ENCODE measurements around the gene NDUFA7. TPM values are rescaled to one million over a fixed set of nuclear protein-coding genes. Genes with fewer than 3 reads are reported as not detected.
"Not testable (repeated sequence)": the region's sequence is repeated elsewhere in the genome, so short reads cannot be mapped to it uniquely, and the experiment has no call there.

The NDUFA7 gene
- polyA plus RNA-seq, 2 donors, result 103 to 112 TPM

DNA sequence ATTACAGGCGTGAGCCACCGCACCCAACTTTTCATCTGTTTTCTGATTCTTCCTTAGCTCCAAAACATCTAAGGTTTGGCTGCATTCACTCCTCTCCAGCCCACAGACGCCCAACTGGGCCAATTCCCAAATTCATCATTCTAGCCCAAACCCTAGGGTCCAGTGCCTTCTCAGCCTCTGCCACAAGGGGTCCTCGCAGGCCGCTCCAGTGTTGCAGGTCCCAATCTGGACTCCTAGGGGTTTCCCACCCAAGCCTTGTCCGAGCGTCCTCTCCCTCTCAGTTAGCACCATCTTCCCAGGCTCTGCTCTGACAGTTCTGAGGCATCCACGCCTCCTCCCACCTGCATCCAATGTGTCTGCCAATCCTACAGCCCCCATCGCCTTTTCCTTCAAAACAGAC lies 29.8 kb downstream of the NDUFA7 start:
- H3K36me3 ChIP-seq (ENCODE audit: control insufficient read depth in 2 of 2, insufficient read depth in 2 of 2, low read length in 1 of 2); H3K27me3 ChIP-seq (ENCODE audit: control insufficient read depth in 1 of 2, insufficient read depth in 2 of 2, low read length in 2 of 2); H3K9me3 ChIP-seq (ENCODE audit: control insufficient read depth in 2 of 2, insufficient read depth in 1 of 2, low read depth in 1 of 2, low read length in 1 of 2); H3K4me3 ChIP-seq (ENCODE audit: low read depth in 1 of 2, low read length in 2 of 2); H3K27ac ChIP-seq (ENCODE audit: low read depth in 2 of 2, low read length in 1 of 2); H3K4me1 ChIP-seq (ENCODE audit: control insufficient read depth in 2 of 2, insufficient read depth in 2 of 2, low read length in 1 of 2): not testable (repeated sequence)
- WGBS, 2 donors, result no CpG with 5 or more reads among the region's 9 CpGs

DNA sequence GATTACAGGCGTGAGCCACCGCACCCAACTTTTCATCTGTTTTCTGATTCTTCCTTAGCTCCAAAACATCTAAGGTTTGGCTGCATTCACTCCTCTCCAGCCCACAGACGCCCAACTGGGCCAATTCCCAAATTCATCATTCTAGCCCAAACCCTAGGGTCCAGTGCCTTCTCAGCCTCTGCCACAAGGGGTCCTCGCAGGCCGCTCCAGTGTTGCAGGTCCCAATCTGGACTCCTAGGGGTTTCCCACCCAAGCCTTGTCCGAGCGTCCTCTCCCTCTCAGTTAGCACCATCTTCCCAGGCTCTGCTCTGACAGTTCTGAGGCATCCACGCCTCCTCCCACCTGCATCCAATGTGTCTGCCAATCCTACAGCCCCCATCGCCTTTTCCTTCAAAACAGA lies 44.7 kb downstream of the NDUFA7 start:
- not testable (repeated sequence) for H3K4me1 ChIP-seq (ENCODE audit: control insufficient read depth in 2 of 2, insufficient read depth in 2 of 2, low read length in 1 of 2); H3K36me3 ChIP-seq (ENCODE audit: control insufficient read depth in 2 of 2, insufficient read depth in 2 of 2, low read length in 1 of 2); H3K9me3 ChIP-seq (ENCODE audit: control insufficient read depth in 2 of 2, insufficient read depth in 1 of 2, low read depth in 1 of 2, low read length in 1 of 2); H3K27ac ChIP-seq (ENCODE audit: low read depth in 2 of 2, low read length in 1 of 2); H3K27me3 ChIP-seq (ENCODE audit: control insufficient read depth in 1 of 2, insufficient read depth in 2 of 2, low read length in 2 of 2); H3K4me3 ChIP-seq (ENCODE audit: low read depth in 1 of 2, low read length in 2 of 2)
- WGBS, 2 donors, result no CpG with 5 or more reads among the region's 9 CpGs

- H3K9me3 ChIP-seq (ENCODE audit: control insufficient read depth in 2 of 2, insufficient read depth in 1 of 2, low read depth in 1 of 2, low read length in 1 of 2), result no peaks in the 10 kb centered on the region
- no peak overlapping the region for H3K27ac ChIP-seq (ENCODE audit: low read depth in 2 of 2, low read length in 1 of 2)
- H3K36me3 ChIP-seq (ENCODE audit: control insufficient read depth in 2 of 2, insufficient read depth in 2 of 2, low read length in 1 of 2), result no peaks in the 10 kb centered on the region
- WGBS, 2 donors, result 79 to 92% methylated on average over 3 of the region's 3 CpGs
- H3K4me3 ChIP-seq (ENCODE audit: low read depth in 1 of 2, low read length in 2 of 2), result no peak overlapping the region
- H3K27me3 ChIP-seq (ENCODE audit: control insufficient read depth in 1 of 2, insufficient read depth in 2 of 2, low read length in 2 of 2), result no peaks in the 10 kb centered on the region
- H3K4me1 ChIP-seq (ENCODE audit: control insufficient read depth in 2 of 2, insufficient read depth in 2 of 2, low read length in 1 of 2), result no peaks in the 10 kb centered on the region
Observed at GRCh38 chr19:8269724-8270123, 51.5 kb downstream of the NDUFA7 start.

DNA sequence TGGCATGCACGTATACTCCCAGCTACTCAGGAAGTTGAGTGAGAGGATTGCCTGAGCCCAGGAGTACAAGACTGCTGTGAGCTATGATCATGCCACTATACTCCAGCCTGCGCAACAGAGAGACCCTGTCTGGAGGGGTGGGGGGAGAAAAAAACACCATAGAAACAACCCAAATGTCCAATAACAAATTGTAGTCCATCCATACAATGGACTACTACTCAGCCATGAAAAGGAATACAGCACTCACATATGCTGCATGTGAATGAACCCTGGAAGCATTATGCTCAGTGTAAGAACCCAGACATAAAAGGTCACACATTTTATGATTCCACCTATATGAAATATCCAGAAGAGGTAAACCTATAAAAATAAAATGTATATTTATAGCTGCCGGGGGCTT lies 55.3 kb downstream of the NDUFA7 start:
- Histone ChIP-seq H3K27me3 (ENCODE audit: control insufficient read depth in 1 of 2, insufficient read depth in 2 of 2, low read length in 2 of 2) (no peaks in the 10 kb centered on the region), H3K36me3 (ENCODE audit: control insufficient read depth in 2 of 2, insufficient read depth in 2 of 2, low read length in 1 of 2) (peaks cover 3% of the 10 kb centered on the region in 2 donors), H3K27ac (ENCODE audit: low read depth in 2 of 2, low read length in 1 of 2) (no peak overlapping the region), H3K4me3 (ENCODE audit: low read depth in 1 of 2, low read length in 2 of 2) (no peak overlapping the region), H3K9me3 (ENCODE audit: control insufficient read depth in 2 of 2, insufficient read depth in 1 of 2, low read depth in 1 of 2, low read length in 1 of 2) (no peaks in the 10 kb centered on the region), H3K4me1 (ENCODE audit: control insufficient read depth in 2 of 2, insufficient read depth in 2 of 2, low read length in 1 of 2) (no peaks in the 10 kb centered on the region)
- 74 to 75% methylated on average over 3 of the region's 3 CpGs for WGBS, 2 donors

DNA sequence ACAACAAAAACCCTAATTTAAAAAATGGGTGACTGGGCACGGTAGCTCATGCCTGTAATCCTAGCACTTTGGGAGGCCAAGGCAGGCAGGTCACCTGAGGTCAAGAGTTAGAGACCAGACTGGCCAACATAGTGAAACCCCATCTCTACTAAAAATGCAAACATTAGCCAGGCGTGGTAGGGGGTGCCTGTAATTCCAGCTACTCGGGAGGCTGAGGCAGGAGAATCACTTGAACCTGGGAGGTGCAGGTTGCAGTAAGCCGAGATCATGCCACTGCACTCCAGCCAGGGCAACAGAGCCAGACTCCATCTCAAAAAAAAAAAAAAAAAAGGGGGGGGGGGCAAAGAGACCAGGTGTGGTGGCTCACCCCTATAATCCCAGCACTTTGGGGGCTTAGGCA lies 56.9 kb downstream of the NDUFA7 start:
- not testable (repeated sequence) for H3K4me1 ChIP-seq (ENCODE audit: control insufficient read depth in 2 of 2, insufficient read depth in 2 of 2, low read length in 1 of 2); H3K4me3 ChIP-seq (ENCODE audit: low read depth in 1 of 2, low read length in 2 of 2); H3K27me3 ChIP-seq (ENCODE audit: control insufficient read depth in 1 of 2, insufficient read depth in 2 of 2, low read length in 2 of 2); H3K27ac ChIP-seq (ENCODE audit: low read depth in 2 of 2, low read length in 1 of 2); H3K36me3 ChIP-seq (ENCODE audit: control insufficient read depth in 2 of 2, insufficient read depth in 2 of 2, low read length in 1 of 2); H3K9me3 ChIP-seq (ENCODE audit: control insufficient read depth in 2 of 2, insufficient read depth in 1 of 2, low read depth in 1 of 2, low read length in 1 of 2)
- WGBS, 2 donors, result 93 to 94% methylated on average over 4 of the region's 4 CpGs

DNA sequence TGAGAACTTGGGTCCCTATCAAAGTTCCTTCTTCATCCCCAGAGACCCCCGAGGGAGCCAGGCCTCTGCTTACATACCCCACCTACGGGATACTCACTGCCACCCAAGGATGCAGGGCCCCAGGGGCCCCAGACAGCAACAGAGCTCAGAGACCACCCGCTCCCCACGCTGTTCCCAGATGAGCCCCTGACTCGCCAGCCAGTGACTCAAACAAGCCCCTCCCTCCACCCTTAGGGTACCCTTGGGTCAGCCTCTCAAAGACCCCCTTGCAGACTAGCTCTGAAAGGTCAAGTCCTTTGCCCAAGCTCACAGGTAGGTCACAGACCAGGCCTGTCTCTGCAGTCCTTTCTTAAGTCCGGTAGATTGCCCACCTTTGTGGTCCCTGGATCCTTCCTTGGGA lies 58.7 kb downstream of the NDUFA7 start:
- peaks cover 3 to 16% of the 10 kb centered on the region in 2 donors for H3K36me3 ChIP-seq (ENCODE audit: control insufficient read depth in 2 of 2, insufficient read depth in 2 of 2, low read length in 1 of 2)

DNA sequence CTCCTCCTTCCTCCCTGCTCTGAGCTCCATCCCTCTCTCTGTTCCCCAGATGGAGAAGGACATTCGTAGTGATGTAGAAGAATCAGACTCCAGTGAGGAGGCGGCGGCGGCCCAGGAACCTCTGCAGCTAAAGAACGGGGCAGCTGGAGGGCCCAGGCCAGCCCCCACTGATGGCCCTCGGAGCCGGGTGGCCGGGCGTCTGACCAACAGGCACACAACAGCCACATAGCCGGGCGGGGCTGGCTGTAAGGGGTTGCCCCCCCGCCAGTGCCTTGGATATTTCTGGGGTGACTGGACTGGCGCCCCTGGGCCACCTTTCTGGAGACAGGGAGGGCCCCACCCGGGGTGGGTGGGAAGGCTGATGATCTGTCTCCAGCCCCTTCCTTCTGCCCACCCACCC lies 59.3 kb downstream of the NDUFA7 start:
- 87 to 95% methylated on average over 12 to 14 of the region's 14 CpGs for WGBS, 2 donors
- H3K27me3 ChIP-seq (ENCODE audit: control insufficient read depth in 1 of 2, insufficient read depth in 2 of 2, low read length in 2 of 2), result no peaks in the 10 kb centered on the region
- H3K4me1 ChIP-seq (ENCODE audit: control insufficient read depth in 2 of 2, insufficient read depth in 2 of 2, low read length in 1 of 2), result no peaks in the 10 kb centered on the region
- no peak overlapping the region for H3K27ac ChIP-seq (ENCODE audit: low read depth in 2 of 2, low read length in 1 of 2)
- H3K9me3 ChIP-seq (ENCODE audit: control insufficient read depth in 2 of 2, insufficient read depth in 1 of 2, low read depth in 1 of 2, low read length in 1 of 2), result no peaks in the 10 kb centered on the region
- H3K36me3 ChIP-seq (ENCODE audit: control insufficient read depth in 2 of 2, insufficient read depth in 2 of 2, low read length in 1 of 2), result peaks cover 7 to 20% of the 10 kb centered on the region in 2 donors
- no peak overlapping the region for H3K4me3 ChIP-seq (ENCODE audit: low read depth in 1 of 2, low read length in 2 of 2)

More for the DNA sequence above, 58.7 kb downstream of the NDUFA7 start:
- 93 to 95% methylated on average over 6 of the region's 6 CpGs for WGBS, 2 donors
- no peak overlapping the region for H3K27ac ChIP-seq (ENCODE audit: low read depth in 2 of 2, low read length in 1 of 2)
- H3K4me1 ChIP-seq (ENCODE audit: control insufficient read depth in 2 of 2, insufficient read depth in 2 of 2, low read length in 1 of 2), result no peaks in the 10 kb centered on the region
- H3K27me3 ChIP-seq (ENCODE audit: control insufficient read depth in 1 of 2, insufficient read depth in 2 of 2, low read length in 2 of 2), result no peaks in the 10 kb centered on the region
- no peak overlapping the region for H3K4me3 ChIP-seq (ENCODE audit: low read depth in 1 of 2, low read length in 2 of 2)
- no peaks in the 10 kb centered on the region for H3K9me3 ChIP-seq (ENCODE audit: control insufficient read depth in 2 of 2, insufficient read depth in 1 of 2, low read depth in 1 of 2, low read length in 1 of 2)

DNA sequence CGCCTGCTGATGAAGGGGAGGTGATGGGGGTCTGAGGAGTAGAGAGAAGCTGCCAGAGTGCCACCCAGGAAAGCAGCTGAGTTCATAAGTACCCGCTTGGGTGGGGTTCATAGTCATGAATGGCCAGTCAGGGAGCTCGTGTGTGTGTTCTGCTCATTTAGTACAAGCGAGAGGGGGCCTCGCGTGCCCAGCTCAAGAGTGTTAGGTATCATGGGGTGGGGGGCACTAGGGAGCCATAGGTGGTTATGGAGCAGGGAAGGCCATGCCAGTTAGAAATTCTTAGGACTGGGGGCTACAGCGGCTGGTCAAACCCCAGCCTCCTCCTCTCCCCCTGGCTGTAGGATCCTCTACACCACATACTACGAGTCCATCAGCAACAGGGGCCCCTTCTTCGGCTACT lies 59.8 kb downstream of the NDUFA7 start:
- H3K27me3 ChIP-seq (ENCODE audit: control insufficient read depth in 1 of 2, insufficient read depth in 2 of 2, low read length in 2 of 2), result no peaks in the 10 kb centered on the region
- no peaks in the 10 kb centered on the region for H3K9me3 ChIP-seq (ENCODE audit: control insufficient read depth in 2 of 2, insufficient read depth in 1 of 2, low read depth in 1 of 2, low read length in 1 of 2)
- H3K4me1 ChIP-seq (ENCODE audit: control insufficient read depth in 2 of 2, insufficient read depth in 2 of 2, low read length in 1 of 2), result no peaks in the 10 kb centered on the region
- WGBS, 2 donors, result 92 to 96% methylated on average over 9 of the region's 9 CpGs
- no peak overlapping the region for H3K4me3 ChIP-seq (ENCODE audit: low read depth in 1 of 2, low read length in 2 of 2)
- H3K27ac ChIP-seq (ENCODE audit: low read depth in 2 of 2, low read length in 1 of 2), result no peak overlapping the region
- peaks cover 12 to 25% of the 10 kb centered on the region in 2 donors for H3K36me3 ChIP-seq (ENCODE audit: control insufficient read depth in 2 of 2, insufficient read depth in 2 of 2, low read length in 1 of 2)

Other genes starting within 250 kb of the NDUFA7 start
- gene FBN3, start 171.8 kb downstream of the NDUFA7 start, polyA plus RNA-seq, result under 1 TPM; under 0.01 to 0.02 TPM
- 10 to 100 TPM; 67.7 to 70.0 TPM for gene CERS4, start 112.0 kb downstream of the NDUFA7 start, polyA plus RNA-seq
- gene CD320, start 13.0 kb downstream of the NDUFA7 start, polyA plus RNA-seq, result 10 to 100 TPM in 1 of 2 donors, 1 to 10 TPM in 1; 9.4 to 17.9 TPM
- 100 to 1,000 TPM; 725 to 804 TPM for gene RPS28, start 121 bp upstream of the NDUFA7 start, polyA plus RNA-seq
- 1 to 10 TPM; 4.2 to 5.2 TPM for gene KANK3, start 21.9 kb upstream of the NDUFA7 start, polyA plus RNA-seq
- gene ANGPTL4, start 42.8 kb upstream of the NDUFA7 start, polyA plus RNA-seq, result 100 to 1,000 TPM in 1 of 2 donors, 10 to 100 TPM in 1; 27.2 to 126 TPM
- gene RAB11B, start 69.0 kb upstream of the NDUFA7 start, polyA plus RNA-seq, result 10 to 100 TPM; 60.8 to 75.3 TPM
- gene MARCHF2, start 91.9 kb upstream of the NDUFA7 start, polyA plus RNA-seq, result 10 to 100 TPM; 22.0 to 29.0 TPM
- gene HNRNPM, start 123.6 kb upstream of the NDUFA7 start, polyA plus RNA-seq, result 100 to 1,000 TPM in 1 of 2 donors, 10 to 100 TPM in 1; 49.9 to 134 TPM
- gene PRAM1, start 181.3 kb upstream of the NDUFA7 start, polyA plus RNA-seq, result 1 to 10 TPM in 1 of 2 donors, under 1 TPM in 1; 0.28 to 1.4 TPM
- gene ZNF414, start 192.8 kb upstream of the NDUFA7 start, polyA plus RNA-seq, result 10 to 100 TPM; 22.6 to 27.2 TPM

Measured in esophagus (tissue), 2 donors.